Psoas muscle (tissue), 8 donors: Measurements from ENCODE around the gene SH3D19. TPM values are rescaled to one million over a fixed set of nuclear protein-coding genes. Genes with fewer than 3 reads are reported as not detected.
A peak's percentile ranks its signal among the peaks of the same experiment; 100 is the strongest.

Experiments
- ATAC-seq, 4 donors: fragments of 200-7000 bp; cut with Tn5 transposase; one replicate each; pipeline ENCODE4 v1.9.1; 2020; ENCODE audit warnings: moderate library complexity in 3 of 4, mild to moderate bottlenecking in 2 of 4
- DNase-seq, 2 donors: peaks; one replicate each; pipeline ENCODE4 v3.0.0-alpha.2; 2020
- H3K27ac ChIP-seq: fragments of 200-600 bp; one replicate; pipeline ENCODE4 v1.8.0; 2022
- H3K27me3 ChIP-seq, 3 donors: fragments of 200-600 bp in 1 of 3; one replicate each; pipeline versions ENCODE4 v1.6.1 to v1.8.0; 2013 to 2022; ENCODE audit warnings: low read length in 2 of 3, mild to moderate bottlenecking in 2 of 3, moderate library complexity in 1 of 3; ENCODE audit not compliant: insufficient read depth in 3 of 3
- H3K36me3 ChIP-seq, 2 donors: fragments of 200-600 bp in 1 of 2; one replicate each; pipeline versions ENCODE4 v1.6.1 to v1.8.0; 2013 to 2022; ENCODE audit warnings: low read depth in 1 of 2, mild to moderate bottlenecking in 1 of 2, moderate library complexity in 1 of 2; ENCODE audit not compliant: insufficient read depth in 1 of 2
- H3K4me1 ChIP-seq: fragments of 200-600 bp; one replicate; pipeline ENCODE4 v1.8.0; 2022
- H3K4me3 ChIP-seq: fragments of 200-600 bp; one replicate; pipeline ENCODE4 v1.8.0; 2022; ENCODE audit warnings: mild to moderate bottlenecking
- H3K9me3 ChIP-seq: fragments of 200-600 bp; one replicate; pipeline ENCODE4 v1.8.0; 2022
- CTCF ChIP-seq: fragments of 200-600 bp; IDR thresholded peaks from one replicate; pipeline ENCODE4 v1.8.0; 2022; ENCODE audit warnings: antibody characterized with exemption
- WGBS, 3 donors: extraction: QIAGEN DNeasy Blood & Tissue Kit; methylation state at CpG; one replicate each; pipeline versions ENCODE4 v1.1.6 to v1.1.7; 2013; 5-methylcytosine and 5-hydroxymethylcytosine counted together
- intact Hi-C, 2 donors: fragments of 100-400 bp; cut with DNase I; formaldehyde crosslinking; loops; one replicate each; pipeline versions ENCODE4 v1.11.0 to v1.14.2; 2022
- polyA plus RNA-seq, 3 donors: library from polyadenylated mRNA; stranded (reverse); fragments of 200-250 nt; gene quantifications; one replicate each; pipeline ENCODE4 v1.2.3, GENCODE V29; 2013
- total RNA-seq, 4 donors: library from RNA; stranded (reverse); fragmentation: NEBNext Ultra II Directional in 2 of 4; extraction: Animal tissue kit (Norgen Biotek cat#: 25700) in 2 of 4; gene quantifications; one replicate each; pipeline versions ENCODE4 v1.2.1 to v1.2.4, GENCODE V29; 2021 to 2023
- donor health status: healthy with polysubstance abuse.
- donor health status: DM: no; HTN: no; CAD: no; lungs with moderate emphysema.
- donor health status: Bipolar disorder and iron deficiency.
- donor health status: healthy.
- donor health status: DM: yes; HTN: yes; CAD: no.
- donor health status: DM: no; HTN: no; CAD: no.
- donor health status: DM: no; HTN: no; CAD: no.
- donor health status: DM: yes; HTN: yes; CAD: no.

SH3D19 gene
- total and polyA plus RNA-seq, 7 donors = 7.0 to 59.0 (median 26.9) TPM

GRCh38 chr4:151315212-151315886 lies 10.1 kb downstream of the SH3D19 start:
- peaks cover 32% of the 10 kb centered on the region for H3K4me1 ChIP-seq
- H3K4me3 ChIP-seq = no peak overlapping the region
- no peak for TF ChIP-seq CTCF
- H3K36me3 ChIP-seq = no peaks in the 10 kb centered on the region
- DNase-seq = no peak
- H3K9me3 ChIP-seq = no peaks in the 10 kb centered on the region
- intact Hi-C loops = no loop called here
- peak; percentile 68 to 84 (median 76) for ATAC-seq
- peak overlapping the region; percentile 54 for H3K27ac ChIP-seq
- no peaks in the 10 kb centered on the region for H3K27me3 ChIP-seq
- WGBS, 3 donors = 34 to 44% (median 40%) methylated on average over 2 of the region's 2 CpGs

- Histone ChIP-seq H3K4me3 (no peak overlapping the region), H3K27ac (peak overlapping the region; percentile 54), H3K4me1 (peaks cover 32% of the 10 kb centered on the region), H3K9me3 (no peaks in the 10 kb centered on the region), H3K36me3 (no peaks in the 10 kb centered on the region), H3K27me3 (no peaks in the 10 kb centered on the region)
- DNase-seq (no peak), ATAC-seq (peak in 3 of 4 donors; percentile 5 to 16 (median 14))
- no peak for TF ChIP-seq CTCF
- intact Hi-C loops = no loop called here
- WGBS, 3 donors = 92 to 100% (median 98%) methylated on average over 1 of the region's 1 CpG
These were observed 10.9 kb downstream of the SH3D19 start for GRCh38 chr4:151314479-151314878.

- 79 to 88% (median 81%) methylated on average over 1 of the region's 1 CpG for WGBS, 3 donors
- H3K36me3 ChIP-seq = no peaks in the 10 kb centered on the region
- peaks cover 32% of the 10 kb centered on the region for H3K4me1 ChIP-seq
- intact Hi-C loops = no loop called here
- no peak overlapping the region for H3K27ac ChIP-seq
- no peak for ATAC-seq
- no peaks in the 10 kb centered on the region for H3K9me3 ChIP-seq
- DNase-seq = no peak
- TF ChIP-seq CTCF = no peak
- no peaks in the 10 kb centered on the region for H3K27me3 ChIP-seq
- no peak overlapping the region for H3K4me3 ChIP-seq
These were observed 11.4 kb downstream of the SH3D19 start for GRCh38 chr4:151314010-151314355.

GRCh38 chr4:151313306-151314009 lies 11.9 kb downstream of the SH3D19 start:
- ATAC-seq (no peak), DNase-seq (no peak)
- intact Hi-C loops = no loop called here
- 94 to 96% (median 95%) methylated on average over 6 of the region's 6 CpGs for WGBS, 3 donors
- Histone ChIP-seq H3K27ac (no peak overlapping the region), H3K4me1 (peaks cover 32% of the 10 kb centered on the region), H3K27me3 (no peaks in the 10 kb centered on the region), H3K36me3 (no peaks in the 10 kb centered on the region), H3K4me3 (no peak overlapping the region), H3K9me3 (no peaks in the 10 kb centered on the region)
- no peak for TF ChIP-seq CTCF
